ELR (cell line): ENCODE measurements around the gene MYLK4.

Experiments used
- DNase-seq: peaks from one replicate; pipeline ENCODE4 v3.0.0-alpha.2; 2015; ENCODE audit warnings: low read depth

Gene MYLK4

DNA sequence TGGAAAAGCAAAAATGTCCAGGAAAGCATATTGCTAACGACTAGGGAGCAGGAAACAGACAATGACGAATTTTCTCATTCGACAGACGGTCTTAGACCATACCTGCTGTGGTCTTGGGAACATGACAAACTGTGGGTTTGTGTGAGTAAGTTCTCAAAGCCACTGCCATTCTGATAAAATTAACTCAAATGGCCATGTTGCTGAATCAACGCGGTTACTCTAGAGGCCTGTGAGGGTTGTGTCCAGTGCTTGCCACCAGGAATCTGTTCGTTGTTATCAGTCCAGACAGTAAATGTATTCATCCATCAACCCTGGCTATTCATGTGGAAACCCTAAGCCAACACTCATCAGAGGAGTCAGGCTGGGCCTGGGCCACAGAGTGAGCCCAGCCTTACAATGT is 124.3 kb downstream of the MYLK4 start:
- no peak for DNase-seq

DNA sequence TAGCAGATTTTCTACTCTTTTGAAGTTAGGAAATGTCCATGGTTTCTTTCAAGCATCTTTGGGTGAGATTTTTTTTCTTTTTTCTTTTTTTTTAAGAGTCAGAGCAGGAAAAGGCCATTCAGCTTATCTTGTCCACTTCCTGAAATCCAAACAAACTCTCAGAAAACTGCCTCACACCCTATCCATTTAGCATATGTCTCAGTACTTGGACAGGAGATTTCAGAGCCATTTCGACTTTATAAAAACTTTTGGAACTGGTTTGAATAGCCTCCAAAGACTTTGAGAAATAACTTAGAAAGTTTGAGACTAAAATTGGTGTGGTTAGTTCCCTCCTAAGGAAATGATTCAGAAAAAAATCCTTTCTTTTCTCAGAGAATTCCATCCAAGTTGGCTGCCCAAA is 125.1 kb downstream of the MYLK4 start:
- DNase-seq = no peak

DNA sequence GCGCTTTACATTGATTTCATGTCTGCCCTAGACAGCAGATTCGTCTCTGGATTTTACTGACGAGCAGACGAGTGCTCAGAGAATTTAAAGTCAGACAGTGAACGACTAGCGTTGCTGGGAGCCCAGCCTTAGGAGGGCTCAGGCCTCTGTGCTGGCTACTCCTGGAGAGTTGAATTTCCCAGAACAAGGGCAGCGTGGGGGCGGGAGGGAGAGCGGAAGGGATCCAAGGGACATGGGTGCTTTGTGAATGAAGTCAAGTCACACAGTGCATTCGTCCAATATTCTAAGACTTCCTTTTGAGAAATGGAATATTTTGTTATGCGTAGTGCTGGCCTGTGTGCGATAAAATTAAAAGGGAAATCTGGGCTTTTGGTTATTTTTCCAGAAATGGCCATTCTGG is 126.5 kb downstream of the MYLK4 start:
- no peak for DNase-seq

DNA sequence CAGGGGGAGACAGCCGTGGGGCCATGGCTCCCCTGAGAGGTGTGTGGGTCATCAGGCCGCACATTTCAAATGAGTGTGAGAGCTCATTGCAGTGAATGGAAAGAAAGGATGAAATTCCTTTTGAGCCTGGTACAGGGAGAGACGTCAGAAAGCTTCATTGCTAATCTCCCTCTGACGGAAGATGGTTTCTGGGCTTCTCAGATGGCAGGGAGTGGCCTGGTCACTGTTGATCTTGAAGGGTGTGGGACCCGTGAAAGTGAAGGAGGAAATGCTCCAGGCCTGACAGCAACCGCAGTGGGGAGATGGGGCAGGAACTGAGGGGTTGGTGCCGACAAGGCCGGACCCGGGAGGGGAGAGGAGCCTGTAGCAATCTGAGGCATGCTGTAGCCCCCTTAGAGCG is 127.4 kb downstream of the MYLK4 start:
- no peak for DNase-seq

DNA sequence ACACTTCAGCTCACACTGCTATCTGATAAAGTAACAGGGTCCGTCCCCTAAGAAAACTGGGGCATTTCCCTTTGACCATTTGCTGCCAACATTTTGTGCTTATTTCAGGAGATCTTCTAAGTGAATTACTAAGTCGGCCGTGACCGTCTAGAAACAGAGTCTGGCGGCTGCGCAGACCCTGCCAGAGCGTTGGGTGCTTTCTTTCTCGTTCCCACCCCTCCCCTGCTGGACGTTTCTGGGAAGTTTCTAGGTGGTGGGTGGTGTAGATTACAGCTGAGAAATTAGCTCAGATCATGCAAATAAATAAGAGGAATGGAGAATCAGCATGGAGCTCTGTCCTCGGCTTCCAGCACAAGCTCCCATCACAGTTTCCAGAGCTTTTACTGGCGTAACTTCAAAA is 128.1 kb downstream of the MYLK4 start:
- no peak for DNase-seq

DNA sequence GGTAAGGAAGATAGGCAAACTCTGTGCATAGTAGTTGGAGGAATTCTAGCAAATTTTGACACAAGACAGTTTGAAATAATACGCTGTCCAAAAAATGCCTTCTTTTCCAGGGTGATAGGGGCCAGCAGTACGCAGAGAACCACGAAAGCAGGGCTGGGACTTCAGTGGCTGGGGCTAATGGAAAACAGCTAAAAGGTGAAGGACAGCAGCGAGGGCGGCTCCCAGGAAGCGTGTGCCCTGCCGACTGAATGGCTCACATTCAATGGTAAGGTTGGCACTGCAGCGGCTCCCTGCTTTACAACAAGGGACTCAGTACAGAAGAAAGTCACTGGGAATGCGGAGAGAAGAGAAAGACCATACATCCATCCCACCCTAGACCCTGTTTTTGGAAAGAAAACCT is 131.1 kb downstream of the MYLK4 start:
- DNase-seq = no peak

DNA sequence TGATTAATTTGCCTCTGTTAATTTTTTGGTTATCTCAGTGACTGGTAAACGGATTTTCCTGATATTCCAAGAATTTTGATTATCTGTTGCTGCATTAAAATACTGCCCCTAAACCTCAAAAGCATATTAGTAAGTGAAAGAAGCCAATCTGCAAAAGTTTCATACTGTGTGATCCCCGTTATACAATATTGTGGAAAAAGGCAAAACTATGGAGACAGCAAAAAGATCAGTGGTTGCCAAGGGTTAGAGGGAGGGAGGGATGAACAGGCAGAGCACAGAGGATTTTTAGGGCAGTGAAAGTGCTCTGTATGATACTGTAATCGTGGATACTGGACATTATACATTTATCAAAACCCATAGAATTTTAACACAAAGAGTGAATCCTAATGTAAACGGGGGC is 133.0 kb downstream of the MYLK4 start:
- DNase-seq = no peak

DNA sequence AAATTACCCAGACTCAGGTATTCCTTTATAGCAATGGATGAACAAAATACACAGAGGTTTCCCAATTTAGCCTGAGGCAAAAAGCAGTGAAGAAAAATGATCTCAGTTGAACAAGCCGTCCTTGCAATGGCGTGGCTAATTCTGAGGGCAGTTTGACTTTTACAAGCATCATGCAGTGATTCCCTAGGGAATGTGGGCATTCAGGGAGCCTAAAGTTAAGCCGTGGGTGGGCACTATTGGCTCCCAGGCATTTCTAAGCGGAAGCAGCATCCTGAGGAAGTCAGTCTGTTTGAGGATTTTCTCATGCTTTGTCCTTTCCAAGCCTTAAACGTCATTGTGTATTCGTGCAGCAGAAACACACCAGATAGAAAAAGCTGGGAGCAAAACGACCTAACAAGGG is 133.9 kb downstream of the MYLK4 start:
- peak; percentile 24 for DNase-seq

DNA sequence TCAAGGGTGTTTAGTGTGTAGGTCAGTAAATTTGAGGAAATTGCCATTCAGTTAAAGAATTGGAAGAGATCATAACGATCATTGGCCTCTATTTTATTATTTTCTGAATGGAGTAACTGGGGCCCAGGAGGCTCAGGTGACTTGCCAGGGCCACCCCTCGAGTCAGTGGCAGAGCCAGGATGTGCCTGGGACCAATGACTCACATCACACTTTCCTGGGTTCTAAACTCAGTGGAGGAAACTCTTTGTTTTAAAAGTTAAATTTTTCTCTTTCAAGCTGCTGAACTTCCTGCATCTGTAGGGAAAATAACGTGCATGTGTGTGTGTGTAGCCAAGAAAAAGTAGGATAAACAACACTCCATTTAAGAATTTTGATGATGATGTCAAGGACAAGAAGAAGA is 135.5 kb downstream of the MYLK4 start:
- no peak for DNase-seq

DNA sequence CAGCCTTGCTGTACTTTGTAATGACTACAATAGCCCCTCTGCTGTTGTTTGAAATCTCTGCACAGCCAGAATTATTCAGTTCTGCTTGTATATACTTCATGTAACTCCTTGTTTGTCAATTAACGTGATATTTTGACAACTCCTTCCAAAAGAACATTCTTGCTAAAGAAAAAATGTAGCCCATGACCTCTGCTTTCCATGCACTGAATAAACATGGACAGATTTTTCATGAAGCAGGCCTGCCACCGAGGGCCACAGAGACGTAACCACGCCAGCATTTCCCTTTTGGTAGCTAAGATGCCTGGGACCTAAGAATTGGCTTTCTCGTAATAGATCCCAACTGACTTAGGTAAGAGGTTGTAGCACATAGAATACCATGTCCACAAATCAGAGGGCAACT is 135.9 kb downstream of the MYLK4 start:
- DNase-seq = no peak

DNA sequence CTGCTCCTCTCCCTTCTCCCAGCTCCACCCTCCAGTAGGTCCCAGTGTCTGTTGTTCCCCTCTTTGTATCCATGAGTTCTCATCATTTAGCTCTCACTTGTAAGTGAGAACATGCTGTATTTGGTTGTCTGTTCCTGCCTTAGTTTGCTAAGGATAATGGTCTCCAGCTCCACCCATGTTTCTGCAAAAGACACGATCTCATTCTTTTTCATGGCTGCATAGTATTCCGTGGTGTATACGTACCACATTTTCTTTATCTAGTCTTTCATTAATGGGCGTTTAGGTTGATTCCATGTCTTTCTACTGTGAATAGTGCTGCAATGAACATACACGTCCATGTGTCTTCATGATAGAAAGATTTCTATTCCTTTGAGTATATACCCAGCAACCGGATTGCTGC is 136.6 kb downstream of the MYLK4 start:
- no peak for DNase-seq
